GM23338 (cell line): ENCODE results near the gene BICDL2. TPM values are rescaled to one million over a fixed set of nuclear protein-coding genes. Genes with fewer than 3 reads are reported as not detected.

ENCODE experiments used
- EZH2 ChIP-seq: fragments of 200-600 bp; sonication (generic); IDR thresholded peaks from one replicate; pipeline ENCODE4 v1.8.0; 2017; ENCODE audit warnings: antibody characterized with exemption, mild to moderate bottlenecking, low read depth; ENCODE audit not compliant: unreplicated experiment
- polyA plus RNA-seq: library from polyadenylated mRNA; unstranded; fragments of >200 nt; fragmentation: Nextera tagmentation; extraction: Ambion mirVana; gene quantifications from 2 replicates; pipeline ENCODE4 v1.2.1, GENCODE V29; 2016
- small RNA-seq: library from RNA; depleted of rRNA; stranded (forward); fragments of <200 nt; gene quantifications from one replicate; pipeline ENCODE3, GENCODE V24; 2014; ENCODE audit warnings: low replicate concordance
- total RNA-seq: library from RNA; depleted of rRNA; stranded (reverse); fragments of >200 nt; shearing (Covaris generic); gene quantifications from 2 replicates; pipeline ENCODE4 v1.2.3, GENCODE V29; 2014; rRNA removed
- TF ChIP-seq, protein P1 (sequence below): IDR thresholded peaks from one replicate; pipeline ENCODE4 v1.6.1; 2018; ENCODE audit warnings: antibody characterized with exemption; ENCODE audit not compliant: unreplicated experiment

BICDL2 gene
- total and polyA plus RNA-seq, 2 experiments from 2014 or later: 12.7 to 18.4 TPM

GRCh38 chr16:2979669-2980226 lies 57.0 kb downstream of the BICDL2 start (continued):
- TF ChIP-seq, protein P1, sequence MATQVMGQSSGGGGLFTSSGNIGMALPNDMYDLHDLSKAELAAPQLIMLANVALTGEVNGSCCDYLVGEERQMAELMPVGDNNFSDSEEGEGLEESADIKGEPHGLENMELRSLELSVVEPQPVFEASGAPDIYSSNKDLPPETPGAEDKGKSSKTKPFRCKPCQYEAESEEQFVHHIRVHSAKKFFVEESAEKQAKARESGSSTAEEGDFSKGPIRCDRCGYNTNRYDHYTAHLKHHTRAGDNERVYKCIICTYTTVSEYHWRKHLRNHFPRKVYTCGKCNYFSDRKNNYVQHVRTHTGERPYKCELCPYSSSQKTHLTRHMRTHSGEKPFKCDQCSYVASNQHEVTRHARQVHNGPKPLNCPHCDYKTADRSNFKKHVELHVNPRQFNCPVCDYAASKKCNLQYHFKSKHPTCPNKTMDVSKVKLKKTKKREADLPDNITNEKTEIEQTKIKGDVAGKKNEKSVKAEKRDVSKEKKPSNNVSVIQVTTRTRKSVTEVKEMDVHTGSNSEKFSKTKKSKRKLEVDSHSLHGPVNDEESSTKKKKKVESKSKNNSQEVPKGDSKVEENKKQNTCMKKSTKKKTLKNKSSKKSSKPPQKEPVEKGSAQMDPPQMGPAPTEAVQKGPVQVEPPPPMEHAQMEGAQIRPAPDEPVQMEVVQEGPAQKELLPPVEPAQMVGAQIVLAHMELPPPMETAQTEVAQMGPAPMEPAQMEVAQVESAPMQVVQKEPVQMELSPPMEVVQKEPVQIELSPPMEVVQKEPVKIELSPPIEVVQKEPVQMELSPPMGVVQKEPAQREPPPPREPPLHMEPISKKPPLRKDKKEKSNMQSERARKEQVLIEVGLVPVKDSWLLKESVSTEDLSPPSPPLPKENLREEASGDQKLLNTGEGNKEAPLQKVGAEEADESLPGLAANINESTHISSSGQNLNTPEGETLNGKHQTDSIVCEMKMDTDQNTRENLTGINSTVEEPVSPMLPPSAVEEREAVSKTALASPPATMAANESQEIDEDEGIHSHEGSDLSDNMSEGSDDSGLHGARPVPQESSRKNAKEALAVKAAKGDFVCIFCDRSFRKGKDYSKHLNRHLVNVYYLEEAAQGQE: peak; percentile 17
- TF ChIP-seq EZH2: no peak

Small RNA genes within 50 kb of the gene (small RNA-seq; reads per million reads assigned to genes)
- gene LINC00514 (not detected), gene RNU1-22P (0.25 reads per million, percentile 4 among the genes with 10 or more reads in this experiment)

Other genes starting within 250 kb of the BICDL2 start
- gene PRSS33, start 249.4 kb downstream of the BICDL2 start, total RNA-seq: 0.47 and 1.4 TPM in 2 replicates
- gene PRSS33, start 249.4 kb downstream of the BICDL2 start, polyA plus RNA-seq: 0.24 TPM in 2 replicates
- not detected in 2 replicates for gene PRSS41, start 238.5 kb downstream of the BICDL2 start, total RNA-seq
- not detected in 2 replicates for gene PRSS41, start 238.5 kb downstream of the BICDL2 start, polyA plus RNA-seq
- 1.1 and 2.4 TPM in 2 replicates for gene PRSS21, start 219.7 kb downstream of the BICDL2 start, total RNA-seq
- 3.1 and 4.0 TPM in 2 replicates for gene PRSS21, start 219.7 kb downstream of the BICDL2 start, polyA plus RNA-seq
- gene ZG16B, start 206.6 kb downstream of the BICDL2 start, total RNA-seq: not detected in 2 replicates
- gene ZG16B, start 206.6 kb downstream of the BICDL2 start, polyA plus RNA-seq: not detected in 2 replicates
- gene PRSS22, start 178.8 kb downstream of the BICDL2 start, total RNA-seq: 2.0 and 4.6 TPM in 2 replicates
- 1.3 and 2.1 TPM in 2 replicates for gene PRSS22, start 178.8 kb downstream of the BICDL2 start, polyA plus RNA-seq
- 45.0 and 48.7 TPM in 2 replicates for gene FLYWCH2, start 153.7 kb downstream of the BICDL2 start, total RNA-seq
- 30.9 and 38.6 TPM in 2 replicates for gene FLYWCH2, start 153.7 kb downstream of the BICDL2 start, polyA plus RNA-seq
- gene FLYWCH1, start 125.0 kb downstream of the BICDL2 start, total RNA-seq: 22.9 and 29.3 TPM in 2 replicates
- gene FLYWCH1, start 125.0 kb downstream of the BICDL2 start, polyA plus RNA-seq: 6.0 and 7.5 TPM in 2 replicates
- 16.1 and 17.6 TPM in 2 replicates for gene KREMEN2, start 72.7 kb downstream of the BICDL2 start, total RNA-seq
- gene KREMEN2, start 72.7 kb downstream of the BICDL2 start, polyA plus RNA-seq: 4.7 and 4.9 TPM in 2 replicates
- 17.7 and 29.3 TPM in 2 replicates for gene PAQR4, start 67.6 kb downstream of the BICDL2 start, total RNA-seq
- 7.0 and 8.8 TPM in 2 replicates for gene PAQR4, start 67.6 kb downstream of the BICDL2 start, polyA plus RNA-seq
- 82.1 and 100 TPM in 2 replicates for gene PKMYT1, start 56.5 kb downstream of the BICDL2 start, total RNA-seq
- 90.9 and 104 TPM in 2 replicates for gene PKMYT1, start 56.5 kb downstream of the BICDL2 start, polyA plus RNA-seq
- gene CLDN9, start 24.0 kb downstream of the BICDL2 start, total RNA-seq: 1.0 and 3.0 TPM in 2 replicates
- gene CLDN9, start 24.0 kb downstream of the BICDL2 start, polyA plus RNA-seq: 1.3 and 1.8 TPM in 2 replicates
- gene CLDN6, start 18.8 kb downstream of the BICDL2 start, total RNA-seq: 961 and 1,028 TPM in 2 replicates
- gene CLDN6, start 18.8 kb downstream of the BICDL2 start, polyA plus RNA-seq: 537 and 551 TPM in 2 replicates
- 78.0 and 100.0 TPM in 2 replicates for gene TNFRSF12A, start 16.6 kb downstream of the BICDL2 start, total RNA-seq
- 152 and 155 TPM in 2 replicates for gene TNFRSF12A, start 16.6 kb downstream of the BICDL2 start, polyA plus RNA-seq
- gene HCFC1R1, start 13.0 kb downstream of the BICDL2 start, total RNA-seq: 17.5 and 30.2 TPM in 2 replicates
- 192 and 211 TPM in 2 replicates for gene HCFC1R1, start 13.0 kb downstream of the BICDL2 start, polyA plus RNA-seq
- 71.4 and 86.6 TPM in 2 replicates for gene THOC6, start 12.9 kb downstream of the BICDL2 start, total RNA-seq
- gene THOC6, start 12.9 kb downstream of the BICDL2 start, polyA plus RNA-seq: 90.6 and 96.1 TPM in 2 replicates
- gene MMP25, start 9.6 kb upstream of the BICDL2 start, total RNA-seq: 15.9 and 18.8 TPM in 2 replicates
- gene MMP25, start 9.6 kb upstream of the BICDL2 start, polyA plus RNA-seq: 6.1 and 7.7 TPM in 2 replicates
- gene IL32, start 28.7 kb upstream of the BICDL2 start, total RNA-seq: 2.3 TPM in 1 of 2 replicates, not detected in the other
- 6.1 and 7.7 TPM in 2 replicates for gene IL32, start 28.7 kb upstream of the BICDL2 start, polyA plus RNA-seq
- 434 and 519 TPM in 2 replicates for gene ZSCAN10, start 62.4 kb upstream of the BICDL2 start, total RNA-seq
- 217 and 220 TPM in 2 replicates for gene ZSCAN10, start 62.4 kb upstream of the BICDL2 start, polyA plus RNA-seq
- gene ZNF205, start 75.6 kb upstream of the BICDL2 start, total RNA-seq: 29.1 and 29.9 TPM in 2 replicates
- 15.7 and 16.6 TPM in 2 replicates for gene ZNF205, start 75.6 kb upstream of the BICDL2 start, polyA plus RNA-seq
- 10.4 and 10.6 TPM in 2 replicates for gene ZNF213, start 98.1 kb upstream of the BICDL2 start, total RNA-seq
- 2.9 and 3.5 TPM in 2 replicates for gene ZNF213, start 98.1 kb upstream of the BICDL2 start, polyA plus RNA-seq
- gene OR1F1, start 151.3 kb upstream of the BICDL2 start, total RNA-seq: 0.38 TPM in 1 of 2 replicates, not detected in the other
- gene OR1F1, start 151.3 kb upstream of the BICDL2 start, polyA plus RNA-seq: not detected in 2 replicates
- gene ZNF200, start 198.2 kb upstream of the BICDL2 start, total RNA-seq: 9.7 and 12.5 TPM in 2 replicates
- 8.0 and 9.2 TPM in 2 replicates for gene ZNF200, start 198.2 kb upstream of the BICDL2 start, polyA plus RNA-seq
- gene MEFV, start 219.7 kb upstream of the BICDL2 start, total RNA-seq: 0.07 and 0.19 TPM in 2 replicates
- not detected in 2 replicates for gene MEFV, start 219.7 kb upstream of the BICDL2 start, polyA plus RNA-seq
- 53.6 and 66.9 TPM in 2 replicates for gene ZNF263, start 246.5 kb upstream of the BICDL2 start, total RNA-seq
- gene ZNF263, start 246.5 kb upstream of the BICDL2 start, polyA plus RNA-seq: 9.2 and 9.7 TPM in 2 replicates